Measurements from ENCODE around the gene IFRD2.
"Not testable (repeated sequence)": the region's sequence is repeated elsewhere in the genome, so short reads cannot be mapped to it uniquely, and the experiment has no call there.

Gene IFRD2

GRCh38 chr3:50263478-50264382, 28.5 kb downstream of the IFRD2 start:
- DNase-seq (ENCODE audit: low spot score) = no peak
- in situ Hi-C loops (cut with MboI; ENCODE audit: low sequenced_read_pairs, unreplicated experiment) = no loop called here
- TF ChIP-seq, protein P1, sequence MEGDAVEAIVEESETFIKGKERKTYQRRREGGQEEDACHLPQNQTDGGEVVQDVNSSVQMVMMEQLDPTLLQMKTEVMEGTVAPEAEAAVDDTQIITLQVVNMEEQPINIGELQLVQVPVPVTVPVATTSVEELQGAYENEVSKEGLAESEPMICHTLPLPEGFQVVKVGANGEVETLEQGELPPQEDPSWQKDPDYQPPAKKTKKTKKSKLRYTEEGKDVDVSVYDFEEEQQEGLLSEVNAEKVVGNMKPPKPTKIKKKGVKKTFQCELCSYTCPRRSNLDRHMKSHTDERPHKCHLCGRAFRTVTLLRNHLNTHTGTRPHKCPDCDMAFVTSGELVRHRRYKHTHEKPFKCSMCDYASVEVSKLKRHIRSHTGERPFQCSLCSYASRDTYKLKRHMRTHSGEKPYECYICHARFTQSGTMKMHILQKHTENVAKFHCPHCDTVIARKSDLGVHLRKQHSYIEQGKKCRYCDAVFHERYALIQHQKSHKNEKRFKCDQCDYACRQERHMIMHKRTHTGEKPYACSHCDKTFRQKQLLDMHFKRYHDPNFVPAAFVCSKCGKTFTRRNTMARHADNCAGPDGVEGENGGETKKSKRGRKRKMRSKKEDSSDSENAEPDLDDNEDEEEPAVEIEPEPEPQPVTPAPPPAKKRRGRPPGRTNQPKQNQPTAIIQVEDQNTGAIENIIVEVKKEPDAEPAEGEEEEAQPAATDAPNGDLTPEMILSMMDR (IDR thresholded peaks at IDR 0.05; ENCODE audit: borderline replicate concordance, control extremely low read depth, extremely low read depth, insufficient read depth, missing control alignments) = no peak

- no peak for DNase-seq (ENCODE audit: low spot score)
- TF ChIP-seq, protein P1 (IDR thresholded peaks at IDR 0.05; ENCODE audit: borderline replicate concordance, control extremely low read depth, extremely low read depth, insufficient read depth, missing control alignments) = no peak
- in situ Hi-C loops (cut with MboI; ENCODE audit: low sequenced_read_pairs, unreplicated experiment) = no loop called here
These were observed 29.5 kb downstream of the IFRD2 start for GRCh38 chr3:50262778-50263177.

DNA sequence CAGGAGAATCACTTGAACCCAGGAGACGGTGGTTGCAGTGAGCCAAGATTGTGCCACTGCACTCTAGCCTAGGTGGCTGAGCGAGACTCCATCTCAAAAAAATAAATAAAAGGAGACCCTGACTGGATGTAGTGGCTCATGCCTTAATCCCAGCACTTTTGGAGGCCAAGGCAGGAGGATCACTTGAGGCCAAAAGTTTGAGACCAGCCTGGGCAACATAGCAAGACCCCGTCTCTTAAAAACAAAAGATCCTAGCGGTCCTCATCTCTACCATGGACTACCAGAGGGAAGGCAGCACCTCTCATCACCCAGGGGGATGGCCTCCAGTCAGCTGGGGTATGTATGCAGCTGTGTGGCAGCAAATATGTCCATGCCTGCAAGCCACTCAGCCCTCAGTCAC, 30.0 kb downstream of the IFRD2 start:
- DNase-seq (ENCODE audit: low spot score); in situ Hi-C loops (cut with MboI; ENCODE audit: low sequenced_read_pairs, unreplicated experiment): not testable (repeated sequence)

- TF ChIP-seq, protein P1 (IDR thresholded peaks at IDR 0.05; ENCODE audit: borderline replicate concordance, control extremely low read depth, extremely low read depth, insufficient read depth, missing control alignments) = no peak
- in situ Hi-C loops (cut with MboI; ENCODE audit: low sequenced_read_pairs, unreplicated experiment) = no loop called here
- DNase-seq (ENCODE audit: low spot score) = no peak
These were observed 30.7 kb downstream of the IFRD2 start for GRCh38 chr3:50261505-50261904.

DNA sequence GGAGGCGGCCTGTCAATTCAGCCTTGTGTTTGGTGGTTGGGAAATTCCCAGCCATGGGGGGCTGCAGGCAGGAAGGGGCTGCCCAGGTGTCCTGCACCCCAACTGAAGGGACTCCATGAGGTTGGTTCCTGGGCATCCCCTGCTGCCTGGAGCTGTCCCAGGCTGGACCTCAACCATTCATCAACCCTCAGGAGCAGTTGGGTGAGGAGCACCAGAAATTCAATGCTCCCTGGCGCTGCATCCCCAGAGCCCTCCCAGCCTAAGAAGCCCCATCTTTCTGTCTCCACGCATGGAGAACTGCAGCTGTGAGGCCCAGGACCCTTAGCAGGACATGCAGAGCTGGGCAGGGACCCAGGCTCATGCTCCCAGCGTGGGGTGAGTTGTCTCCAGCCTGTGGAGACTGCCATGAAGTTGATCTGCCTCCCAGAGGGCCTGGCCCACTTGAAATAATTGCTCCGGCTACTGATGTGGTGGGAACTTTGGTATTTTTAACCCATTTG, 31.2 kb downstream of the IFRD2 start:
- in situ Hi-C loops (cut with MboI; ENCODE audit: low sequenced_read_pairs, unreplicated experiment) = no loop called here
- DNase-seq (ENCODE audit: low spot score) = no peak
- TF ChIP-seq, protein P1 (IDR thresholded peaks at IDR 0.05; ENCODE audit: borderline replicate concordance, control extremely low read depth, extremely low read depth, insufficient read depth, missing control alignments) = no peak

- TF ChIP-seq, protein P1 (IDR thresholded peaks at IDR 0.05; ENCODE audit: borderline replicate concordance, control extremely low read depth, extremely low read depth, insufficient read depth, missing control alignments) = peak; percentile 99
- in situ Hi-C loops (cut with MboI; ENCODE audit: low sequenced_read_pairs, unreplicated experiment) = no loop called here
- DNase-seq (ENCODE audit: low spot score) = peak; percentile 99
These were observed 31.9 kb downstream of the IFRD2 start for GRCh38 chr3:50260027-50260941.

Measured in GM13976 (cell line).